Measurements from ENCODE around the gene ATP6V0C.
"Not testable (repeated sequence)": the region's sequence is repeated elsewhere in the genome, so short reads cannot be mapped to it uniquely, and the experiment has no call there.

DNA sequence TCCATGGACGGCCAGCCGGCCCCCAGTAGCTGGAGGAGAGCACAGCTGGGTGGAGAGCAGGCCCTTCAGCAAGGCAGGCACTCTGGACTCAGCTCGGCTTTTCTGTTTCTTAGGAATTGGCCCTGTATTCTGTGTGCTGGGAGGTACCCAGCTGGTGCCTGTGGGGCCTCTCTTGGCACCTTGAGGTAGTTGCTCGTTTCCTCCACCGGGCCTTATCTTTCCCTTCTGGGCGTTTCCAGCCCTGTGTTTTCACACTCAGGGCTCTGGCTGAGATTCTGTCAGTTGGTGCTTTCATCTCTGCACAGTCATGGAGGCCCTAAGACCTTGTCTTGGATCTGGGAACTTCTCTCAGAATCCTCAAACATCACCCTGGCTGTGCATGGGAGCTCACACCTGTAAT is 53.8 kb downstream of the ATP6V0C start:
- TF ChIP-seq, protein P1, sequence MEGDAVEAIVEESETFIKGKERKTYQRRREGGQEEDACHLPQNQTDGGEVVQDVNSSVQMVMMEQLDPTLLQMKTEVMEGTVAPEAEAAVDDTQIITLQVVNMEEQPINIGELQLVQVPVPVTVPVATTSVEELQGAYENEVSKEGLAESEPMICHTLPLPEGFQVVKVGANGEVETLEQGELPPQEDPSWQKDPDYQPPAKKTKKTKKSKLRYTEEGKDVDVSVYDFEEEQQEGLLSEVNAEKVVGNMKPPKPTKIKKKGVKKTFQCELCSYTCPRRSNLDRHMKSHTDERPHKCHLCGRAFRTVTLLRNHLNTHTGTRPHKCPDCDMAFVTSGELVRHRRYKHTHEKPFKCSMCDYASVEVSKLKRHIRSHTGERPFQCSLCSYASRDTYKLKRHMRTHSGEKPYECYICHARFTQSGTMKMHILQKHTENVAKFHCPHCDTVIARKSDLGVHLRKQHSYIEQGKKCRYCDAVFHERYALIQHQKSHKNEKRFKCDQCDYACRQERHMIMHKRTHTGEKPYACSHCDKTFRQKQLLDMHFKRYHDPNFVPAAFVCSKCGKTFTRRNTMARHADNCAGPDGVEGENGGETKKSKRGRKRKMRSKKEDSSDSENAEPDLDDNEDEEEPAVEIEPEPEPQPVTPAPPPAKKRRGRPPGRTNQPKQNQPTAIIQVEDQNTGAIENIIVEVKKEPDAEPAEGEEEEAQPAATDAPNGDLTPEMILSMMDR (IDR thresholded peaks at IDR 0.05; ENCODE audit: low read depth, low read length, missing input control), result not testable (repeated sequence)
- TF ChIP-seq, protein P2, sequence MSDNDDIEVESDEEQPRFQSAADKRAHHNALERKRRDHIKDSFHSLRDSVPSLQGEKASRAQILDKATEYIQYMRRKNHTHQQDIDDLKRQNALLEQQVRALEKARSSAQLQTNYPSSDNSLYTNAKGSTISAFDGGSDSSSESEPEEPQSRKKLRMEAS (IDR thresholded peaks at IDR 0.05), result not testable (repeated sequence)
- not testable (repeated sequence) for TF ChIP-seq RAD21 (IDR thresholded peaks at IDR 0.05); SP1 (IDR thresholded peaks at IDR 0.05); GABPA (IDR thresholded peaks at IDR 0.05 in 1 of 2, conservative IDR thresholded peaks at IDR 0.05 in 1 of 2); EGR1 (IDR thresholded peaks at IDR 0.05; ENCODE audit: low read depth in 2 of 2); NR2F2 (IDR thresholded peaks at IDR 0.05); RXRA (IDR thresholded peaks at IDR 0.05); FOXA2 (IDR thresholded peaks at IDR 0.05); JUND (IDR thresholded peaks at IDR 0.05); TAF1 (conservative IDR thresholded peaks at IDR 0.05); FOXA1 (IDR thresholded peaks at IDR 0.05)
- TF ChIP-seq, protein P3, sequence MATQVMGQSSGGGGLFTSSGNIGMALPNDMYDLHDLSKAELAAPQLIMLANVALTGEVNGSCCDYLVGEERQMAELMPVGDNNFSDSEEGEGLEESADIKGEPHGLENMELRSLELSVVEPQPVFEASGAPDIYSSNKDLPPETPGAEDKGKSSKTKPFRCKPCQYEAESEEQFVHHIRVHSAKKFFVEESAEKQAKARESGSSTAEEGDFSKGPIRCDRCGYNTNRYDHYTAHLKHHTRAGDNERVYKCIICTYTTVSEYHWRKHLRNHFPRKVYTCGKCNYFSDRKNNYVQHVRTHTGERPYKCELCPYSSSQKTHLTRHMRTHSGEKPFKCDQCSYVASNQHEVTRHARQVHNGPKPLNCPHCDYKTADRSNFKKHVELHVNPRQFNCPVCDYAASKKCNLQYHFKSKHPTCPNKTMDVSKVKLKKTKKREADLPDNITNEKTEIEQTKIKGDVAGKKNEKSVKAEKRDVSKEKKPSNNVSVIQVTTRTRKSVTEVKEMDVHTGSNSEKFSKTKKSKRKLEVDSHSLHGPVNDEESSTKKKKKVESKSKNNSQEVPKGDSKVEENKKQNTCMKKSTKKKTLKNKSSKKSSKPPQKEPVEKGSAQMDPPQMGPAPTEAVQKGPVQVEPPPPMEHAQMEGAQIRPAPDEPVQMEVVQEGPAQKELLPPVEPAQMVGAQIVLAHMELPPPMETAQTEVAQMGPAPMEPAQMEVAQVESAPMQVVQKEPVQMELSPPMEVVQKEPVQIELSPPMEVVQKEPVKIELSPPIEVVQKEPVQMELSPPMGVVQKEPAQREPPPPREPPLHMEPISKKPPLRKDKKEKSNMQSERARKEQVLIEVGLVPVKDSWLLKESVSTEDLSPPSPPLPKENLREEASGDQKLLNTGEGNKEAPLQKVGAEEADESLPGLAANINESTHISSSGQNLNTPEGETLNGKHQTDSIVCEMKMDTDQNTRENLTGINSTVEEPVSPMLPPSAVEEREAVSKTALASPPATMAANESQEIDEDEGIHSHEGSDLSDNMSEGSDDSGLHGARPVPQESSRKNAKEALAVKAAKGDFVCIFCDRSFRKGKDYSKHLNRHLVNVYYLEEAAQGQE (IDR thresholded peaks at IDR 0.05), result not testable (repeated sequence)
- TF ChIP-seq, protein P4, sequence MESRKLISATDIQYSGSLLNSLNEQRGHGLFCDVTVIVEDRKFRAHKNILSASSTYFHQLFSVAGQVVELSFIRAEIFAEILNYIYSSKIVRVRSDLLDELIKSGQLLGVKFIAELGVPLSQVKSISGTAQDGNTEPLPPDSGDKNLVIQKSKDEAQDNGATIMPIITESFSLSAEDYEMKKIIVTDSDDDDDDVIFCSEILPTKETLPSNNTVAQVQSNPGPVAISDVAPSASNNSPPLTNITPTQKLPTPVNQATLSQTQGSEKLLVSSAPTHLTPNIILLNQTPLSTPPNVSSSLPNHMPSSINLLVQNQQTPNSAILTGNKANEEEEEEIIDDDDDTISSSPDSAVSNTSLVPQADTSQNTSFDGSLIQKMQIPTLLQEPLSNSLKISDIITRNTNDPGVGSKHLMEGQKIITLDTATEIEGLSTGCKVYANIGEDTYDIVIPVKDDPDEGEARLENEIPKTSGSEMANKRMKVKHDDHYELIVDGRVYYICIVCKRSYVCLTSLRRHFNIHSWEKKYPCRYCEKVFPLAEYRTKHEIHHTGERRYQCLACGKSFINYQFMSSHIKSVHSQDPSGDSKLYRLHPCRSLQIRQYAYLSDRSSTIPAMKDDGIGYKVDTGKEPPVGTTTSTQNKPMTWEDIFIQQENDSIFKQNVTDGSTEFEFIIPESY (IDR thresholded peaks at IDR 0.05), result not testable (repeated sequence)

Measured in liver (tissue), 3 donors.